H1 (cell line): ENCODE results near the gene ATCAY. TPM values are rescaled to one million over a fixed set of nuclear protein-coding genes. Genes with fewer than 3 reads are reported as not detected.

Experiments used
- CTCF ChIA-PET: fragments of 300-600 bp; sonication (Branson Sonifier 250); formaldehyde crosslinking; loops from one replicate; lab custom pipeline; 2021; ENCODE audit not compliant: partially characterized antibody; lab: Charles Lee
- POLR2A ChIA-PET: fragments of 300-600 bp; sonication (Branson Sonifier 250); formaldehyde crosslinking; loops from one replicate; lab custom pipeline; 2021; ENCODE audit warnings: inconsistent platforms; ENCODE audit not compliant: partially characterized antibody; lab: Charles Lee
- DNase-seq, 2 experiments: peaks; one replicate each; pipeline versions ENCODE4 v3.0.0 to v3.0.0-alpha.2; 2010 to 2022; ENCODE audit warnings: low spot score in 2 of 2, low read depth in 1 of 2, mixed read lengths in 1 of 2
- FAIRE-seq: peaks from 2 replicates; lab custom pipeline; 2011; peaks lifted over from hg19 to GRCh38; lab: Jason Lieb, UNC
- H2AFZ ChIP-seq: 2 replicates; pipeline ENCODE4 v1.8.1; 2012; ENCODE audit warnings: low read length, inconsistent platforms
- H2AK5ac ChIP-seq: 2 replicates; pipeline ENCODE4 v1.6.1; 2013; ENCODE audit warnings: low read depth, low read length
- H2BK120ac ChIP-seq: replicated peaks from 2 replicates; pipeline ENCODE3; 2013; ENCODE audit warnings: low read depth, low read length, inconsistent platforms
- H2BK12ac ChIP-seq: 2 replicates; pipeline ENCODE4 v1.6.1; 2013; ENCODE audit warnings: low read depth, low read length
- H2BK15ac ChIP-seq: 2 replicates; pipeline ENCODE4 v1.6.1; 2013; ENCODE audit warnings: low read length
- H2BK20ac ChIP-seq: 2 replicates; pipeline ENCODE4 v1.6.1; 2013; ENCODE audit warnings: low read length
- H2BK5ac ChIP-seq: 2 replicates; pipeline ENCODE4 v1.6.1; 2013; ENCODE audit warnings: low read depth, low read length
- H3K14ac ChIP-seq: 2 replicates; pipeline ENCODE4 v1.6.1; 2013; ENCODE audit warnings: inconsistent platforms; ENCODE audit not compliant: insufficient read length
- H3K18ac ChIP-seq: 2 replicates; pipeline ENCODE4 v1.6.1; 2013; ENCODE audit warnings: low read length; ENCODE audit errors: extremely low read depth
- H3K23ac ChIP-seq: 2 replicates; pipeline ENCODE4 v1.6.1; 2013; ENCODE audit warnings: inconsistent platforms; ENCODE audit not compliant: insufficient read length
- H3K23me2 ChIP-seq: 2 replicates; pipeline ENCODE4 v1.6.1; 2013; ENCODE audit warnings: low read depth, low read length
- H3K27ac ChIP-seq: 2 replicates; pipeline ENCODE4 v1.6.1; 2011; ENCODE audit warnings: low read depth, low read length, inconsistent platforms
- H3K27me3 ChIP-seq, 4 experiments: replicated peaks in 1 of 4; 1 replicate in 1 of 4; 2 replicates in 3 of 4; pipeline versions ENCODE4 v1.6.1 to v1.8.1; 2011 to 2013; ENCODE audit warnings: low read length in 3 of 4, mild to moderate bottlenecking in 3 of 4, inconsistent platforms in 2 of 4, mixed read lengths in 2 of 4, moderate library complexity in 1 of 4; ENCODE audit not compliant: control insufficient read depth in 3 of 4, insufficient read depth in 3 of 4; ENCODE audit errors: extremely low read depth in 1 of 4
- H3K36me3 ChIP-seq, 4 experiments: 2 replicates each; pipeline versions ENCODE4 v1.6.1 to v1.8.1; 2011 to 2013; ENCODE audit warnings: mild to moderate bottlenecking in 4 of 4, low read length in 3 of 4, moderate library complexity in 2 of 4, control low read depth in 1 of 4, inconsistent platforms in 1 of 4; ENCODE audit not compliant: insufficient read depth in 4 of 4, control insufficient read depth in 2 of 4
- H3K4ac ChIP-seq: replicated peaks from 2 replicates; pipeline ENCODE3; 2013; ENCODE audit warnings: low read length, low read depth, mixed read lengths, inconsistent platforms; ENCODE audit not compliant: insufficient read length
- H3K4me1 ChIP-seq, 4 experiments: replicated peaks in 1 of 4; 1 replicate in 1 of 4; 2 replicates in 3 of 4; pipeline versions ENCODE4 v1.6.1 to v1.8.1; 2011 to 2013; ENCODE audit warnings: low read length in 3 of 4, inconsistent platforms in 2 of 4, mixed read lengths in 1 of 4; ENCODE audit not compliant: insufficient read depth in 4 of 4, control insufficient read depth in 3 of 4
- H3K4me2 ChIP-seq, 2 experiments: 2 replicates each; pipeline versions ENCODE4 v1.6.1 to v1.8.1; 2011 to 2013; ENCODE audit warnings: low read depth in 2 of 2, low read length in 2 of 2, control low read depth in 1 of 2, inconsistent platforms in 1 of 2, mild to moderate bottlenecking in 1 of 2; ENCODE audit not compliant: insufficient read depth in 1 of 2
- H3K4me3 ChIP-seq, 4 experiments: fragments of 200-600, 300-600 bp in 1 of 4; sonication (generic), shearing (Covaris generic), sonication (Bioruptor Twin) in 1 of 4; 2 replicates each; pipeline versions ENCODE4 v1.5.1 to v1.8.1; 2011 to 2016; ENCODE audit warnings: low read length in 4 of 4, low read depth in 3 of 4, control low read depth in 2 of 4, inconsistent platforms in 2 of 4, mild to moderate bottlenecking in 2 of 4, mixed read lengths in 1 of 4, moderate library complexity in 1 of 4; ENCODE audit not compliant: insufficient read depth in 2 of 4; ENCODE audit errors: extremely low read depth in 1 of 4
- H3K56ac ChIP-seq: replicated peaks from 2 replicates; pipeline ENCODE3; 2013; ENCODE audit warnings: low read depth, mild to moderate bottlenecking, mixed read lengths, low read length, inconsistent platforms; ENCODE audit not compliant: insufficient read length
- H3K79me1 ChIP-seq: 2 replicates; pipeline ENCODE4 v1.6.1; 2013; ENCODE audit warnings: low read depth, low read length, control low read depth
- H3K79me2 ChIP-seq, 2 experiments: 2 replicates each; pipeline versions ENCODE4 v1.6.1 to v1.8.1; 2012 to 2013; ENCODE audit warnings: low read length in 2 of 2, mild to moderate bottlenecking in 2 of 2, inconsistent platforms in 1 of 2; ENCODE audit not compliant: insufficient read depth in 2 of 2, control insufficient read depth in 1 of 2
- H3K9ac ChIP-seq, 4 experiments: replicated peaks in 1 of 4; 1 replicate in 1 of 4; 2 replicates in 3 of 4; pipeline versions ENCODE4 v1.6.1 to v1.8.1; 2011 to 2013; ENCODE audit warnings: low read depth in 3 of 4, low read length in 3 of 4, control low read depth in 2 of 4, mild to moderate bottlenecking in 2 of 4, moderate library complexity in 2 of 4, inconsistent platforms in 1 of 4; ENCODE audit errors: extremely low read depth in 1 of 4
- H3K9me3 ChIP-seq, 2 experiments: 2 replicates each; pipeline versions ENCODE4 v1.6.1 to v1.8.1; 2012 to 2013; ENCODE audit warnings: mild to moderate bottlenecking in 2 of 2, moderate library complexity in 2 of 2, control low read depth in 1 of 2, inconsistent platforms in 1 of 2, low read depth in 1 of 2, low read length in 1 of 2, mixed read lengths in 1 of 2; ENCODE audit not compliant: insufficient read depth in 2 of 2
- H4K20me1 ChIP-seq, 2 experiments: replicated peaks in 1 of 2; 2 replicates each; pipeline versions ENCODE3 to v1.8.1; 2011 to 2013; ENCODE audit warnings: inconsistent platforms in 2 of 2, low read length in 2 of 2, mild to moderate bottlenecking in 1 of 2; ENCODE audit not compliant: insufficient read depth in 2 of 2, control insufficient read depth in 1 of 2
- H4K5ac ChIP-seq: 2 replicates; pipeline ENCODE4 v1.6.1; 2013; ENCODE audit warnings: low read length, low read depth, mixed read lengths, inconsistent platforms; ENCODE audit not compliant: insufficient read length
- H4K8ac ChIP-seq: 2 replicates; pipeline ENCODE4 v1.8.0; 2013; ENCODE audit warnings: mild to moderate bottlenecking, moderate library complexity, low read length, inconsistent platforms; ENCODE audit not compliant: insufficient read depth; ENCODE audit errors: extremely low read depth
- H4K91ac ChIP-seq: replicated peaks from 2 replicates; pipeline ENCODE3; 2013; ENCODE audit warnings: low read length, mixed read lengths, inconsistent platforms; ENCODE audit not compliant: insufficient read length
- MAFK ChIP-seq: IDR thresholded peaks from 2 replicates; pipeline ENCODE4 v1.6.1; 2012; ENCODE audit warnings: low read depth, mild to moderate bottlenecking, improper control_type of control experiment, low read length
- POLR2AphosphoS5 ChIP-seq: IDR thresholded peaks from 2 replicates; pipeline ENCODE4 v1.6.1; 2011; ENCODE audit warnings: low read depth, low read length
- WGBS, 2 experiments: shearing (Covaris generic) in 1 of 2; methylation state at CpG; one replicate each; pipeline versions ENCODE4 v1.1.6 to v1.1.7; 2013 to 2015; ENCODE audit warnings: low lambda C conversion rate in 2 of 2, mixed read lengths in 2 of 2, inconsistent platforms in 1 of 2, low coverage in 1 of 2, missing lambda C conversion rate in 1 of 2; ENCODE audit not compliant: insufficient replicate concordance in 2 of 2, insufficient coverage in 1 of 2, insufficient read length in 1 of 2; ENCODE audit errors: extremely low coverage in 1 of 2, missing lambda C conversion rate in 1 of 2; 5-methylcytosine and 5-hydroxymethylcytosine counted together
- polyA plus RNA-seq, 7 experiments: library from polyadenylated mRNA; depleted of rRNA in 3 of 7; stranded (reverse) in 5 of 7; unstranded in 2 of 7; fragments of >200 nt in 5 of 7; fragments of 200-250 nt in 2 of 7; gene quantifications; 1 replicate in 5 of 7; 2 replicates in 1 of 7; 4 replicates in 1 of 7; pipeline versions ENCODE4 v1.2.1 to v1.2.3, GENCODE V29; 2011 to 2013; ENCODE audit warnings: missing spikeins in 2 of 7, mixed read lengths in 2 of 7
- total RNA-seq: library from RNA; stranded (reverse); fragmentation: NEBNext Ultra II Directional; extraction: Animal tissue kit (Norgen Biotek cat#: 25700); gene quantifications from 2 replicates; pipeline ENCODE4 v1.2.1, GENCODE V29; 2021

Gene ATCAY
- total and polyA plus RNA-seq, 2 of the 8 experiments (the other 6 are each of a cell fraction or from before 2014, with no cell fraction given): 24.4 to 33.8 TPM

DNA sequence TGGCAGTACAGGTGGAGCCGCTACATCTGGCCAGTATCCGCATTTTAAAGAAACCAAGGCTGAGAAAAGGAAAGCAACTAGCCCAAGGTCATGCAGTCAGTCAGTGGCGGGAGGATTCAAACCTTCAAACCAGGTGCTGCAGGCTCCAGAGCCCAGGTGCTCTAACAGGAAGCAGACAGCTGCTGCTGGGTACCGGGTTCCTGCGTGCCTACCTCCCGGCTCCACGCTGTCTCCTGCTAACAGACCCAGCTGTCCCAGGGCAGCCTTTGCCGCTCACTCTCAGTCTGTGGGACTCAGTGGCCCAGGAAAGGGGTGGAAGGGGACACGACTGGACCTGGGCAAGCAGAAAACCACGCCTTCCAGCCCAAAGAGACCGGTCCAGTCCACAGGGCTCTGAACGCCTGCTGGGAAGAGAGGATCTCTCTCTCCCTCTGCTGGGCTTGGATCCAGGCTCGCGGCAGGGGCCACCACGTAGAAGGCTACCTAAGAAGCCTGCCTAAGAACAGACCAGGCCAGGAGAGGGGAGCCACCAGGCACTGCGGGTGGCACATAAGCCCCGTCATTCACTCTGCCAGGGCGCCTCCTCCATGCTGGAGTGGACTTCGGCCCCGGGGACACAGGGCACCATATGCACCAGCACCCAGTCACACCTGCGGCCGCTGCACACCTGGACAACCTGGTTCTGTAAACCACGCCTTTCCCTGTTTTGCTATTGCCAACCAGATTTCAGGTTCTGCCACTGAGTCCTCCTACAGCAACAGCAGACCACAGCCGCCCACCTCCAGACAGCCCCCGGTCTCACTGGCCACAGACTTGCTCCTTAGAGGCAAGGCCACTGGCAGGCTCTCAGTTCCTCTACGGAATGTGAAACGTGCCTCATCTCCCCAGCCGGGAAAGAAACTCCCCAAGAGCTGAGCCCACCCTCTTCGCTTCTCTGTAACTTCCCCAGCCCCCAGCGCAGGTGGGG lies 85.8 kb downstream of the ATCAY start:
- Histone ChIP-seq H2BK5ac (no peak overlapping the region; the same call in 1 of the 2 replicates), H4K20me1 (peaks cover 15 to 27% of the 10 kb centered on the region in 2 experiments), H3K79me2 (peaks cover 8 to 42% of the 10 kb centered on the region in 2 experiments; a peak in 3 of 4 replicates), H2BK120ac (no peak overlapping the region), H4K5ac (no peak overlapping the region), H3K56ac (no peak overlapping the region), H2AFZ (no peak overlapping the region), H3K27ac (peak overlapping the region; percentile 57), H3K9me3 (no peaks in the 10 kb centered on the region), H2AK5ac (no peak overlapping the region), H3K27me3 (no peaks in the 10 kb centered on the region), H2BK20ac (no peak overlapping the region), H3K4me3 (no peak overlapping the region), H3K79me1 (peaks cover 8% of the 10 kb centered on the region), H3K23me2 (peaks cover 7% of the 10 kb centered on the region; the same call in 1 of the 2 replicates), H3K36me3 (peaks cover 21 to 50% (median 37%) of the 10 kb centered on the region in 4 experiments), H2BK12ac (no peak overlapping the region), H4K91ac (no peak overlapping the region), H3K4me2 (no peak overlapping the region), H3K4ac (no peak overlapping the region), H3K4me1 (peaks cover 2 to 17% (median 6%) of the 10 kb centered on the region in 4 experiments; a peak in 6 of 7 replicates), H4K8ac (peak overlapping the region; percentile 86), H3K18ac (no peak overlapping the region), H3K9ac (no peak overlapping the region), H2BK15ac (no peak overlapping the region), H3K14ac (no peak overlapping the region), H3K23ac (no peak overlapping the region)
- ChIA-PET POLR2A (interaction anchor here (0.6 to 24.8 kb wide), 5 partner anchors 11 to 76 kb away, joined by 3 to 870 read pairs (median 7); partner anchors contain the start of genes EEF2 and NMRK2), CTCF (no interaction called here)
- FAIRE-seq (no peak), DNase-seq (no peak)
- peak; percentile 17 for TF ChIP-seq POLR2AphosphoS5
- TF ChIP-seq MAFK: no peak
- WGBS, 2 experiments: 87% methylated on average over 30 of the region's 30 CpGs; no CpG with 5 or more reads in 1 of the 2 experiments
